NCI-H1092 treated with DMSO at 0.1 percent for 48 hours (cell line): ENCODE data around the gene PNPLA7.

Experiments
- DNase-seq: peaks from one replicate; lab custom pipeline; 2025; lab: John Stamatoyannopoulos, UW

Gene PNPLA7

DNA sequence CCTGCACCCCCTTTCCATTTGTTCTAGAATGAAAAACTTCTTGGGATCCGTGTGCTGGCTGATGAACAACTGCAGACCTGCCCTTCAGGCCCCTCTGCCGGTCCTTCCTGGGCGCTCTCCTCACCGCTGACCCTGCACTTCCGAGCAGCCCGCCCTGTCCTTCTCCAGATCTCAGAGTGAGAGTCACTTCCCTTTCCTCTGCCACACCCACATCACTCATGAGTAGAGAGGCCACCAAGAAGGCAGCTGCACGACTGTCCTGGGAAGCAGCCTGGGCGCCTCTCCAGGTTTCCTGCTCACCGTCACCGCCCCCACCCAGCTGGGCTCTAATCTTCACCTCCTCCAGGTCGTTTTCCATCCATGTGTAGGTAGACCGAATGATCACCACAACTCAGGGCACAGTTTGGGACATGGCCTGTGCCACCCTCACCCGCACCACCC, 56.1 kb downstream of the PNPLA7 start:
- no peak for DNase-seq

DNA sequence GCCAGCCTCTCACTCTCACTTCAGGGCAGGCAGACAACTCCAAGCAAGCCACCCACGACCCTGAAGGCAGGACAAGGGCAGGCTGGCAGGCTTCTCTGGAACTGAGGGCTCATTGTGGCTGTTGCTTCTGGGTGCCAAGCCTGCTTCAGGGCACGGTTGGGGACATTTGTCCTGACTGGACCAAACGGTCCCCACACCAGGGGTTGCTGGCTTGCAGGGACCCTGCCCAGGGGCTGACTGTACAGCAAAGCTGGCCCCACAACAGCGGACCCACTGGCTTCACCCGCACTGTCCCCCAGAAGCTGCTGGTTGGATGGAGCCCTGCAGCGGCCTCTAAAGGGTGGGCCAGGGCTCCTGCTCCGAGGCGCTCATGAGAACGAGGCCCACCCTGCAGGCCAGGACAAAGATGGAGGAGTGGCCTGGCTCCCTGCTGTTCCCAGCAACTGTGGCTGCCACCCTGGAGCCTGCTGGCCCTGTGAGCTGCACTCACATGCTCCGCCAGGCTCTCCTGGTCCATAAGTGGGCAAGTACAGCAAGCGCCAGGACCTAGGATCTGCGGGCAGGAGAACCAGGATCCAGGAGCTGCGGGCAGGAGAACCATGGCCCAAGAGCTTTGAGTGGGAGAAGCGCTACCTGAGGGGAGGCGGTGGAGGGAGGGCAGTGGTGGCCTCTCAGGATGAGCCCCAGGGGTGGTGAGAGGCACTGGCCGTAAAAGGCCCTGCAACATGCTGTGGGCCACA, 56.7 kb downstream of the PNPLA7 start:
- no peak for DNase-seq

DNA sequence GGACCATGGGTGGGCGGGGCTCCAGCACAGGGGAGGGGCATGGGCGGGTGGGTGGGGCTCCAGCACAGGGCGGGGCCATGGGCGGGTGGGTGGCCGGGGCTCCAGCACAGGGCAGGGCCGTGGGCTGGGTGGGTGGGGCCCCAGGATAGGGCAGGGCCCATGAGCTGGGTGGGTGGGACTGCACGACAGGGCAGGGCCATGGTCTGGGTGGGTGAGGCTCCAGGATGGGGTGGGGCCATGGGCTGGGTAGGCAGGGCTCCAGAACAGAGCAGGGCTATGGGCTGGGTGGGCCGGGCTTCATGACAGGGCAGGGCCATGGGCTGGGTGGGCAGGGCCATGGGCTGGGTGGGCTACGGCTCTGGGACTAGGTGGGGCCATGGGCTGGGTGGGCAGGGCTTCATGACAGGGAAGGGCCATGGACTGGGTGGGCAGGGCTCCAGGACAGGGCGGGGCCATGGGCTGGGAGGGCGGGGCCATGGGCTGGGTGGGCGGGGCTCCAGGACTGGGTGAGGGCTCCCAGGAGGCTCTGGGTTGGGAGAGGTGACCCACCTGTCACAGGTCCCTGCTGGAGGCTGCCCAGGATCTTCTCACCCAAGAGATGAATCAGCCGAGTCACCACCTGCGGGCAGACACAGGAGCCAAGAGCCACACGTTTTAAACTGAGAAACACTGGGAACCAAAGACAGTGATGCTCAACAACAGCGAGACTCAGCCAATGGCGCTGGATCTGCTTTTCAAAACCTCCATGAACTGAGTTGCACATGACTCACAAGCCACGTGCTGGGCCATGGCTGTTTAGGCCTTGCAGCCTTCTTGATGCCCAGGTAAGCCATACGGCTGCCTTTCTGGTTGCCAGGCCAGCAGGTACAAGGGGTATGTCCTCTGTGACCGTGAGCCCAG, 57.5 kb downstream of the PNPLA7 start:
- DNase-seq: no peak

DNA sequence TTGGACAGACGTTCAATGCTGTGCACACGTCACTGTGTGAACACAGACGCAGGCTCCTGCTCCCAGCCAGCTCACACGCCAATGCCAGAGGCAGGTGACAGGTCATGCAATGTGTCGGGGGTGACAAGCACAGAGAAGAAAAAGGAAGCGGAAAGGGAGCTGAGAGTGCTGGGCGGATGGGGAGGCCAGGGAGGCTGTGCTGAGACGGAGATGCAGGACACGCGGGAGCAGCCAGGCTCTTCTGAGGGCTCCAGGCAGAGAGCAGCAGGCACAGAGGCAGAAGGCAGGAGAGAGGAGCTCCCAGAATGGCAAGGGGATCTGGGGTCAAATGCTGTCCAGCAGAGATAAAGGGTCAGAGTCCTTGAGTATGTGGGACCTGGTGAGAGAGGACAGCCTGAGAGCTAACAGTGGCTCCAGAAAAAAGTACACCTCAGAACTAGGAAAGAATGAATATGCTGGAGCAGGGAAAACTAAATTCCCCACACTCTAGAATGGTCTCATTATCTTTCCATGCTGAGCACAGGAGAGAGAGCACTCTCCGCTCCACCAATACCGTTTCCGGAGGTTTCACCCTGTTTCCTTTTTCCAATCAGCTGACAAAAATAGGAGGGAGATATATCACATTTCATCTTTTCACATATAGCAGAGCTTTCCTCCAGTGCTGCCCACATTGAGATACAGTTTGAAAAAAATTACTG, 58.3 kb downstream of the PNPLA7 start:
- no peak for DNase-seq

DNA sequence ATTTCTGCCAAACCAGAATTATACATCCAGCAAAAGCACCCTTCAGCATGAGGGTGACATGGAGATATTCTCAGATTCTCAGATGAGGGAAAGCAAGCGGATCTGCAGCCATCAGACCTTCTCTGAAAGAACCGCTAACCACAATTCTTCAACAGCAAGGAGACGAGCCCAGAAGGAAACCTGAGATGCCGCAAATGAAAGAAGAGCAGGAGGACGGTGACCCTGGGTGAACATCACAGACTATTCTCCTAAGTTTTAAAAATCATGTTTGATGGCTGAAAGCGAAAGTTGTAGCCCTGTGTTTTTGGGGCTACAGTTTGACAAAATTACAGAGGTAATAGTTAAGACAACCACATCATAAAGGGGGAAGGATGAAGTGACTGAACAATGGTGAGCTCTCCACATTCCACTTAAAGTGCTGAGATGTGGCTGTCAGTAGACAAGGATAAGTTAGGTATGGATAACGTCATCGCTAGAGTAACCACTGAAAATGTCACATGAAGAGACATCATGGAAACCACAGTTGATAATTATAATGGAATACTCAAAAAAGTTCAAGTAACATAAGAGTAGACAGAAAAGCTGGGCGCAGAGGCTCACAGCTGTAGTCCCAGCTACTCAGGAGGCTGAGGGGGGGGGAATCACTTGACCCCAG, 59.5 kb downstream of the PNPLA7 start:
- DNase-seq: no peak

DNA sequence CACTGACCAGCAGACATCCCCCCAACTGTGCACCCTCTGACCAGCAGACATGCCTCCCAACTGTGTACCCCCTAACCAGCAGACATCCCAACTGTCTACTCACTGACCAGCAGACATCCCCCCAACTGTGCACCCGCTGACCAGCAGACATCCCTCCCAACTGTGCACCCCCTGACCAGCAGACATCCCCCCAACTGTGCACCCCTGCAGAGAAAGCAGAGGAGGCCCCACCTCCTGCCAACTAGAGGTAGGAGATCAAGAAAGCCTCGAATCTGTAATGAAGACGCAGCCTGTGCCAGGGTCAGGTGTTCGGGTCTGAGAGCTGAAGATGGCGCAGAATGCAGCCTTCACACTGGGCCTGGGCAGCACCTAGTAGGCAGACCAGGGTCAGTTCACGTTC, 61.3 kb downstream of the PNPLA7 start:
- DNase-seq: no peak

DNA sequence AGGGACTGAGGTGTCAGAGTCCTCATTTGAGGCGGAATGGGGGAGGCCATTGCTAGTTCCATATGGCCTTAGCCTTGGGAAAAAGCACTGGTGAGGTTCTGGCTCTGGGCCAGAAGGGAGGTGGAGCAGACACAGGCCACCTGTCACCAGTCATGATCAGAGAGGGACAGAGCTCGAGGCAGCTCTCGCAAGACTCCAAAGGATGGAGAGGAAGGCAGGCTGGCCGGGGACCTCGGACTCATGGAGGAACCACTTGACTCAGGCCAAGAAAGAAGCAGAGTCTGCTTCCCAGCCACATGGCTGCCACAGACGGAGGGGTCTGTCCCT, 61.9 kb downstream of the PNPLA7 start:
- DNase-seq: peak; percentile 18

DNA sequence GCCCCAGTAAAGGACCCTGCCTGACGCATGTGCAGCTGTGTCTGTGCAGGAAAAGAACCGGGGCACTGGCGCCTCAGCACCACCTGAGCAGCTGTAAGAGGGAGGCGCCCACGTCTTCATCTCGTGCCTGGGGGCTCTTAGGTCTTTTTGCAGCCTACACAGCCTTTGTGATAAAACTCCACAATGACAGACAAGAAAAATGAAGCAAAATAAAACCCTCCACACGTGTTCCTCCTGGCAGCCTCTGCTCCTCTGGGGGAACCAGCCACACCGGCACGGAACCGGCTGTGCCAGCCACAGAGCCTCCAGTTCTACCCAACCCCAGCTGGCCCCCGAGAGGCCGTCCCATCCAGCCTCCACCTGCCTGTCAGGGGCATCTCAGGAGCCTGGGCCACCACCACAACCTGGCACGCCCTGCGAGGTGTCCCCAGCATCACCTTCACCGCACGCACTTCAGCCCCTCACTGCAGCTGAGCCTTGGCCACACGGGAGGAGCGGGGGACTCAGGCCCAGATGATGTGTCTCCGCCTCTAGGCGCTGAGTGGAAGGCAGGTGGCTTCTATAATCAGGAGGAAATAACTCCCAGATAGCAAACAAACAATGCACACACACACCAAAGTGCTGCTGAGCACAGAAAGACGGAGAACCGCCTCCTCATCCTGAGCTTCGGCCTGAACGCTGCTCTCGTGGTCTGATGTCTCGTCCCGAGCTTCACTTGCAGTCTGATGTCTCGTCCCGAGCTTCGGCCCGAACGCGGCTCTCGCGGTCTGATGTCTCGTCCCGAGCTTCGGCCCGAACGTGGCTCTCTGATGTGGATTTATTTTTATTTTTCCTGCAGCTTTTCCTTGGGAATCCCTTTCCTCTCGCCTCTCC, 62.5 kb downstream of the PNPLA7 start:
- DNase-seq: peak; percentile 52

DNA sequence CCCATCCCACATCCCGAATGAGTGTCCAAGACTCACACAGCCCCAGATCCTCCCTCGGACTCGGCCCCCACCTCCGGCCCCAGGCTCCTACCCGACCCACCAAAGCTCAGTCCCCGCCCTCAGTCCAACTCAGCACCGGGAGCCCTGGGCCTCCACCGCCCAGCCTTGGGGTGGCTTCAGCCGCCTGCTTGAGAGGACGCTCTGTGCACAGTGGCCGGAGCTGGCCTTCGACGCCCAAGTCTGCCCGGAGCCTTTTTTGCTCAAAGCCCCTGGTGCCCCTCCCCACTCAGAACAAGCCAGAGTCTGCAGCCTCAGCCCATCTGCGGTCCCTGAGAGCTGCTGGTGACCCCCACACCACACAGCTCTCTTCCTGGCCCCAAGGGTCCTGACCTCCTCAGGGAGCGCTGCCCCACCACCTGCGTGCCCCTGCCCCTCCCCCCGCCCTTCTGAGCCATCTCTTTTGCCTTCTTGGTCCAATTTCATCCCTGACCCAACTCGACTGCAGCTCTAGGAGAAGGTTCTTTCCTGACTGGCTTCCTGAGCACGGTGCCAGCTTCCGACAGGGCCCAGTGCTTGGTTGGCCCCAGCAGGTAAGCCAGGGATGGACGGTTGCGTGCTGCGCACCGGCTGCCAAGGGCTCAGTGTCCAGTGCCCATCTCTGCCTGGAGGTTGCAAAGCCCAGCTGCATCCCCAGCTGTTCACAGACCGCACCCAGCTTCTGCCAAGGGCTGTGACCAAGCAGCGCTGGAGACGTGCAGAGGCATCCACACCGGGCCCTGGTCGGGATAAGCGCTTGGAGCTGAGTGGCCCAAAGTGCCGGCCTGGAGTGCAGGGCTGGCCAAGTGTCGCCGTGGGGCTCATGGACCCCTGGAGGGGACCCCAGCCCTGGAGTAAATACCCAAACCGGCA, 63.4 kb downstream of the PNPLA7 start:
- DNase-seq: no peak

DNA sequence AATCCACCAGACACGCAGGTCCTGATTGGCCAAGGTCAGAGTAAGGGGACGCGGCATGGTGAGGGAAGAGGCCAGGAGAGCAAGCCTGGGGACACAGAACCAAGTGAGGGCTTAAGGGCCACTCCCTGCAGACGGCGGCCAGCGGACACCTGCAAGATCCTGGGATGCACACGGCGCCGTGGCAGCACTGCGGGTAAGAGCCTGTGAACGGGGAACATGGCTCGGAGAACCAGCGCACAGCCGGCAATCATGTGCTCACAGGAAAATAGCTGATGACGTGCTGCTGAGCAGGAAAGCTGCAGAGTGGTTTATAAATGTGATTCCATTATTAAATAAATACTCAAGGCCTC, 64.1 kb downstream of the PNPLA7 start:
- no peak for DNase-seq

DNA sequence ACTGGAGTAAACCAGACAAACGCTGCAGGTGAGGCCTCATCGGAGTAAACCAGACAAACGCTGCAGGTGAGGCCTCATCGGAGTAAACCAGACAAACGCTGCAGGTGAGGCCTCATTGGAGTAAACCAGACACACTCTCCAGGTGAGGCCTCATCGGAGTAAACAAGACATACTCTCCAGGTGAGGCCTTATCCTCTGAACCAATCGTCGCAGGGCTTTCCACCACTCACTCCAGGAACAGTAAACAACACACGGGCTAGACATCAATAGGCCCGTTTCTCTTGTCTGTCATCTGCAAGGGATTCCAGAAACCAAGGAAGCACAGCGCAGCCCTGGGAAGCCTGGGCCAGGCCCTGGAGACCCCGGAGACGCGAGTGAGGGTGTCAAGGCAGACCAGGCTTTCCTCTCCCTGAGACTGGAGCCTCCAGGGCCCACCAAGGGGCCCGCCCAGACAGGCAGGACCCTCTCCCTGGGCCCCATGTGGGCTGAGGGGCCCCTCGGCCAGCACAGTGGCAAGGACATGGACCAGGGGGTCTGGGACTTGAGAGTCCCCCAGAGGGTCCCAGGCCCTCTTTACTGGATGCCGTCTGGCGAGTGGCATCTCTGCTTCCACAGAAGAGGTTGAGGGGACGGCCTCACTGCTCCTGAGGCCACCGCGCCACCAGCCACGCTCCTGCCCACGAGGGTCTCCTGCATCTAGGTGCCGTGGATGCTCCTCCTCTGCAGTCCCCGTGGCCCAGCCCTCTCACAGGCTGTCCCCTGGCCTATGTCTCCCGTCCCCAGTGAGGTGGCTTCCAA, 64.7 kb downstream of the PNPLA7 start:
- no peak for DNase-seq

DNA sequence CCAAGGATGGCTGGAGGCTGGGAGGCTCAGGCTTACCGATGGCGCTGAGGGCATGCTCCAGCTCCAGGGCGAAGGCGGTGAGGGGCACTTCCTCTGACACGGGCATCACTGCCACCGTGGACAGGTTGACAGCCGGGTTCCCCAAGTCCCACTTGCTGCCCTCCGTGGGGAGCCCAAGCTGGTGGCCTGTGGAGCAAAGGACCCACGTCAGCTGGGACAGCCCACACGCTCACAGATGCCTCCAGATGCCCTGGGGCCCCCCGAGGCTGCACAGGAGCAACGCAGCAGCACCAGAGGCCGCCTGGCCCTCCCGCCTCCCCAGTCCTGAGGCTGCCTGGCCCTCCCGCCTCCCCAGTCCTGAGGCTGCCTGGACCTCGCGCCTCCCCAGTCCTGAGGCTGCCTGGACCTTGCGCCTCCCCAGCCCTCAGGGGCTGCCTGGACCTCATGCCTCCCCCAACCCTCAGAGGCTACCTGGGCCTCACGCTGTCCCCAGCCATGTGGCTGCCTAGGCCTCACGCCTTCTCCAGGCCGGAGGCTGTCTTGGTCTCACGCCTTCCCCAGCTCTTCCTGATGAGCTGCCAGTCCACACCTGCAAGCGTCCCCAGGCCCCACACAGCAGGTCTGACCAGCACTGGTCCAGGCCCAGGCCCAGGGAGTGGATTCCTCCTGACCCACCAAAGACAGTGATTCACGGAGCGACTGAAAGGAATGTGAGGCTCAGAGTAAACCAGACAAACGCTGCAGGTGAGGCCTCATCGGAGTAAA, 65.5 kb downstream of the PNPLA7 start:
- no peak for DNase-seq

DNA sequence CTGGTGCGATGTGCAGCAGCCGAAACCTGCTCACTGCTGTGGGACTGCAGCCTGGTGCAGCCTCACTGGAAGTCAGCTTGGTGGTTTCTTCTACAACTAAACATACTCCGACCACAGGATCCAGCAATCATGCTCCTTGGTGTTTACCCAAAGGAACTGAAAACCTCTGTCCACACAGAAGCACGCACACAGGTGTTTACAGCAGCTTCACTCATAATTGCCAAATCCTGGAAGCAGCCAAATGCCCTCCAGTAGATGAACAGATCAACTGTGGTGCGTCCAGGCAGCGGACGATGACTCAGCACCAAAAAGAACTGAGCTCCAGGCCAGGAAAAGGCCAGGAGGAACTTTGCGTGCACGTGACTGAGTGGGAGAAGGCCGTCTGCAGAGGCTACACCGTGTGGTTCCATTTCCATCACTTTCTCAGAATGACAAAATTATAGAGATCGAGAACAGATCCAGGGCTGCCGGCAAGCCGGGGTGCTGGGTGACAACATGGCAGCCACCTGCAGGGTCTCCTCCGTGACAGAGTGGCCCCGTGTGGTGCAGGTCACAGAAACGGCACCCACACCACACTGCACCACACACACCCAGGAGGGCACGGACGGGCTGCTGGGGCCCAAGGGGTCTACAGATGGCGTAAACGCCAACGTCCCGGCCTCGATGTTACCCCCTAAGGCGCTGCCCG, 68.0 kb downstream of the PNPLA7 start:
- DNase-seq: no peak

DNA sequence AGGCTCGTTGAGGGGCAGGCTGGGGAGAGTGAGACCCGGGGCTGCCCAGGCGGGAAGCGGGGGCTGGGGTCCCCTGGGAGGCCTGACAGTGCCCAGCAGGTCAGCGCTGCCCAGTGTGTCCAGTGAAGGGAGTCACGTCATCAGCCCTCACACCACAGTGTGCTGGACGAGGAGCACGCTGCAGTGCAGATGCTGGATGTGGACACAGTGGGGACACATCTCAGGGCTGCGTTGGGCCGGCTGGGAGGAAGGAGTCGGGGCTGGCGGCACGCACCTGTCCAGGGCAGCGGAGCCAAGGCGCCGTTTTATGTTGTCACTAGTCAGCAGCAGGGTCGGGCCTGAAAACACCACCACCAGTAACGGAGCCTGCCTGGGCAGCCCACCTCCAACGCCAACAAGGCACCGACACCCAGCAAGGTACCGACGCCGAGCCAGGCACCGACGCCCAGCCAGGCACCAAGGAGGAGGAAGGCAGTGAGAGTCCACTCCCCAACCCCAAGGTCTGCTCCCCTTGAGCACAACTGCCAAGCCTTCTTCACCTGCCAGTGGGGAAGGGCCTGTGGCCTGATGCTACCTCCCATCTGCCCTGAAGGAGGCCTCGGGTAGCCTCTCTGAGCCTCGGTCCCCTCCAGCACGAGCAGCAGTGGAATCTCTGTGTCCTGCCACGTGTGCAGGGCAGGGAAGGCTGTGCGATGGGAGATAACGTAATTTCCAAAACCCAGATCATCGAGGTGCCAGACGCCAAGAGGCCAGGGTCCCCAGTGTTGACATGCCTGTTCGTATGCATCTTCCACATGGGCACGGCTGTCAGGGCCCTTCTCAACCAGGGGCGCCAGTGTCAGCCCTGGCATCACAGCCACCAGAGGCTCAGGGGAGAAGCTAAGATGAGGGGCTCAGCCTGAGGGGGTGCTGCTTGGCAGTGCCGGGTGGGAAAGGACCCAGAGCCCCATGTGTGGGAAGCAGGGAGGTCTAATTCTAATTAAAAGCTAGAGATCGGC, 69.2 kb downstream of the PNPLA7 start:
- DNase-seq: no peak

DNA sequence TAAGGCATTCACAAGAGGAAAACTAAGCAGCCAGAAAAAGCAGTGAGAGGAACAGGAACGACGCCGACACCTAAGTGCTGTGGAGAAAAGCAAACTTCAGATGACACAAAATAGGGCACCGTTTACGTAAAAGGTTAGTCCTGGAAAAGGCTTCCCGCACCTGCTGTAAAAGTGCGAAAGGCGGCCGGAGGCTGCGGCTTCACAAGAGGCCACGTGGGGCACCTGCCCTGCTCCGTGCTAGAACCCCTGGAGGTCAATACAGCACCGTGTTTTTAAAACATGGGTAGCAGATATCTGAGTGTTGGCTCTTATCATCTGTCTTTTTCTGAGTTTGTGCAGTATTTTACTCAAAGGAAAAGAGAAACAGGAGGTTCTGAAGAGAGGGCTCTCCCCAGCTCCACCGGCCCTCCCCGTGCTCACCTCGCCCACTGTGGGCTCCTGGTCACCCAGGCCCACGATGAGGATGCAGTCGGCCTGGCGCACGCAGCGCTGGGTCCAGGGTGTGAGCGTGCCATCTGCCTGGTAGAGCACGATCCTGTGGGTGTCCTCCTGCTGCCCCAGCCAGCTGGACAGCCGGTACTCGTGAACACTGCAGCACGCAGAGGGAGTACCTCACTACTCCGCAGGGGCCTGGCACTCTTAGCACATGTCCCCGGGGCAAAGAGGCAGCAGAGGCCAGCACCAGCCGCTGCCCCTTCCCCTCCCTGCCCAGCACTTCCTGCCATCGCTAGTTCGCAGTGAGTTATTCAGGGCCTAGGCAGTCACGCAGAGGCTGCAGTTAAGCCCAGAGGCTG, 70.1 kb downstream of the PNPLA7 start:
- no peak for DNase-seq
